K562 (cell line): ENCODE measurements around the gene GLIS1. TPM values are rescaled to one million over a fixed set of nuclear protein-coding genes. Genes with fewer than 3 reads are reported as not detected.

Source experiments
- ATAC-seq: fragments of 200-7000 bp; cut with Tn5 transposase; 3 replicates; pipeline ENCODE4 v1.9.1; 2020; ENCODE audit warnings: moderate library complexity
- BruUV-seq: library from RNA; stranded (reverse); fragments of 400-500 nt; replicated peaks from 2 replicates; lab custom pipeline; 2021; lab: Mats Ljungman, UMichigan
- CTCF ChIA-PET: fragments of 300-600 bp; formaldehyde crosslinking; extraction: SDS; loops from one replicate; lab custom pipeline; 2021; ENCODE audit warnings: low intra/inter-chr PET ratio; lab: Yijun Ruan, JAX
- POLR2A ChIA-PET: fragments of 300-600, 350-650 bp; sonication (Branson Sonifier 250); formaldehyde crosslinking; extraction: SDS; loops from one replicate; lab custom pipeline; 2021; ENCODE audit warnings: antibody characterized with exemption, inconsistent platforms; lab: Yijun Ruan, JAX
- DNase-seq, 4 experiments: peaks; one replicate each; pipeline versions ENCODE4 v3.0.0 to v3.0.0-alpha.2; 2011 to 2018; ENCODE audit warnings: low spot score in 3 of 4, mixed read lengths in 3 of 4; ENCODE audit errors: extremely low read depth in 1 of 4
- FAIRE-seq: peaks from 2 replicates; lab custom pipeline; 2011; peaks lifted over from hg19 to GRCh38; lab: Jason Lieb, UNC
- H2AFZ ChIP-seq: 2 replicates; pipeline ENCODE4 v1.6.0; 2011; ENCODE audit warnings: low read depth, low read length, control low read depth, inconsistent platforms
- H3K27ac ChIP-seq: fragments of 200-600 bp; 3 replicates; pipeline ENCODE4 v1.8.0; 2011; ENCODE audit warnings: low read depth, mild to moderate bottlenecking, control low read depth, inconsistent platforms, low read length, moderate library complexity, mixed read lengths; ENCODE audit errors: extremely low read depth
- H3K27me3 ChIP-seq, 2 experiments: fragments of 300-600 bp in 1 of 2; 2 replicates in 1 of 2; 3 replicates in 1 of 2; pipeline versions ENCODE4 v1.6.0 to v1.8.0; 2011; ENCODE audit warnings: inconsistent platforms in 2 of 2, low read length in 2 of 2, mild to moderate bottlenecking in 1 of 2, mixed read lengths in 1 of 2, moderate library complexity in 1 of 2; ENCODE audit not compliant: control insufficient read depth in 2 of 2, insufficient read depth in 2 of 2
- H3K36me3 ChIP-seq: fragments of 300-600 bp; 3 replicates; pipeline ENCODE4 v1.8.0; 2011; ENCODE audit warnings: mild to moderate bottlenecking, low read length, inconsistent platforms; ENCODE audit not compliant: control insufficient read depth, insufficient read depth
- H3K4me1 ChIP-seq, 2 experiments: fragments of 200-600 bp in 1 of 2; replicated peaks in 1 of 2; 2 replicates in 1 of 2; 3 replicates in 1 of 2; pipeline versions ENCODE4 v1.5.1 to v1.8.0; 2011; ENCODE audit warnings: inconsistent platforms in 2 of 2, low read length in 2 of 2, mild to moderate bottlenecking in 1 of 2, mixed read lengths in 1 of 2, moderate library complexity in 1 of 2; ENCODE audit not compliant: control insufficient read depth in 2 of 2, insufficient read depth in 2 of 2
- H3K4me2 ChIP-seq: 2 replicates; pipeline ENCODE4 v1.6.1; 2011; ENCODE audit warnings: low read length, control low read depth, inconsistent platforms, mixed read lengths; ENCODE audit not compliant: insufficient read depth
- H3K4me3 ChIP-seq: fragments of 200-600 bp; sonication (generic), shearing (Covaris generic); 2 replicates; pipeline ENCODE4 v1.5.1; 2016; ENCODE audit warnings: control low read depth, inconsistent platforms
- H3K79me2 ChIP-seq: fragments of 200-600 bp; 3 replicates; pipeline ENCODE4 v1.8.0; 2011; ENCODE audit warnings: low read length, inconsistent platforms; ENCODE audit not compliant: control insufficient read depth, insufficient read depth
- H3K9ac ChIP-seq, 2 experiments: 2 replicates each; pipeline versions ENCODE4 v1.6.0 to v1.6.1; 2011; ENCODE audit warnings: low read depth in 2 of 2, low read length in 2 of 2, control low read depth in 1 of 2, inconsistent platforms in 1 of 2, mild to moderate bottlenecking in 1 of 2, mixed read lengths in 1 of 2; ENCODE audit not compliant: insufficient read depth in 1 of 2
- H3K9me1 ChIP-seq: one replicate; pipeline ENCODE4 v1.6.0; 2011; ENCODE audit warnings: inconsistent platforms, mild to moderate bottlenecking, low read length, moderate library complexity; ENCODE audit not compliant: control insufficient read depth, insufficient read depth
- H3K9me3 ChIP-seq: replicated peaks from 2 replicates; pipeline ENCODE4 v1.5.1; 2011; ENCODE audit warnings: low read depth, low read length, inconsistent platforms; ENCODE audit not compliant: control insufficient read depth, insufficient read depth
- H4K20me1 ChIP-seq: replicated peaks from 2 replicates; pipeline ENCODE4 v1.6.1; 2011; ENCODE audit warnings: low read length, inconsistent platforms, mixed read lengths; ENCODE audit not compliant: control insufficient read depth, insufficient read depth
- EHMT2 ChIP-seq: fragments of 450-650 bp; IDR thresholded peaks from 2 replicates; pipeline ENCODE4 v1.6.1; 2018; ENCODE audit warnings: antibody characterized with exemption
- GATA2 ChIP-seq: sonication (generic); formaldehyde crosslinking; IDR thresholded peaks from 2 replicates; pipeline ENCODE4 v1.4.0; 2020; ENCODE audit warnings: mild to moderate bottlenecking, missing genetic modification reagents
- JUNB ChIP-seq: fragments of 450-650 bp; formaldehyde crosslinking; conservative IDR thresholded peaks from 2 replicates; pipeline ENCODE4 v1.4.0; 2020; ENCODE audit warnings: mild to moderate bottlenecking
- KDM4B ChIP-seq, 2 experiments: fragments of 450-650 bp in 1 of 2; sonication (generic) in 1 of 2; IDR thresholded peaks; 2 replicates each; pipeline ENCODE4 v1.6.1; 2016 to 2017; ENCODE audit warnings: borderline replicate concordance in 2 of 2, antibody characterized with exemption in 1 of 2, low read depth in 1 of 2, mild to moderate bottlenecking in 1 of 2
- MCM3 ChIP-seq: fragments of 450-650 bp; IDR thresholded peaks from 2 replicates; pipeline ENCODE4 v1.6.1; 2016
- PHTF2 ChIP-seq: fragments of 250-450 bp; sonication (Bioruptor Pico); IDR thresholded peaks from 2 replicates; pipeline ENCODE4 v1.5.0; 2021; ENCODE audit warnings: mild to moderate bottlenecking
- TBL1XR1 ChIP-seq, 2 experiments: IDR thresholded peaks; 2 replicates each; pipeline ENCODE4 v1.6.1; 2012; ENCODE audit warnings: improper control_type of control experiment in 2 of 2, low read length in 2 of 2, mild to moderate bottlenecking in 1 of 2
- ZBTB34 ChIP-seq: fragments of 250-450 bp; sonication (Bioruptor Pico); IDR thresholded peaks from 2 replicates; pipeline ENCODE4 v1.8.0; 2021; ENCODE audit warnings: mild to moderate bottlenecking, moderate library complexity
- ZFX ChIP-seq: sonication (generic); formaldehyde crosslinking; IDR thresholded peaks from 2 replicates; pipeline ENCODE4 v1.8.0; 2022; ENCODE audit warnings: mild to moderate bottlenecking, missing genetic modification reagents, moderate library complexity
- WGBS: fragments of 100-300 bp; shearing (Covaris generic); methylation state at CpG from one replicate; pipeline ENCODE4 v1.1.6; 2016; ENCODE audit warnings: low coverage, mixed read lengths; ENCODE audit not compliant: insufficient coverage; ENCODE audit errors: missing lambda C conversion rate; 5-methylcytosine and 5-hydroxymethylcytosine counted together
- in situ Hi-C: fragments of 300-500 bp; cut with MboI; formaldehyde crosslinking; loops from 4 replicates; pipeline ENCODE4 v1.15.0; 2018; ENCODE audit warnings: inconsistent platforms, mixed read lengths
- intact Hi-C: fragments of 100-400 bp; cut with micrococcal nuclease; formaldehyde crosslinking; loops from 2 replicates; pipeline ENCODE4 v1.14.2; 2022
- polyA plus RNA-seq, 8 experiments: library from polyadenylated mRNA; depleted of rRNA in 4 of 8; stranded (reverse) in 5 of 8; unstranded in 3 of 8; fragments of >200 nt; fragmentation: Nextera tagmentation in 2 of 8; fragmentation: Illumina TruSeq in 1 of 8; extraction: Ambion mirVana in 2 of 8; extraction: Trizol in 1 of 8; gene quantifications; 2 replicates each; pipeline versions ENCODE4 v1.2.1 to v1.2.3, GENCODE V29; 2011 to 2014; ENCODE audit warnings: inconsistent platforms in 1 of 8, missing spikeins in 1 of 8
- total RNA-seq, 7 experiments: library from RNA; depleted of rRNA in 6 of 7; stranded (reverse); fragments of >200 nt in 6 of 7; fragmentation: Illumina TruSeq in 2 of 7; extraction: Trizol in 2 of 7; gene quantifications; 2 replicates each; pipeline versions ENCODE4 v1.2.1 to v1.2.3, GENCODE V29; 2011 to 2021; ENCODE audit warnings: low replicate concordance in 1 of 7

The GLIS1 gene
- total and polyA plus RNA-seq, 9 of the 15 experiments (the other 6 are each of a cell fraction or from before 2014, with no cell fraction given), result not detected

- no peak overlapping the region for H3K27ac ChIP-seq
- no peaks in the 10 kb centered on the region for H3K36me3 ChIP-seq
- ChIA-PET CTCF (no interaction called here), POLR2A (no interaction called here)
- no peak overlapping the region for H3K4me2 ChIP-seq
- TF ChIP-seq ZBTB34 (CRISPR knock-in tag), result no peak
- TF ChIP-seq PHTF2 (CRISPR knock-in tag), result no peak
- TF ChIP-seq JUNB (CRISPR knock-in tag), result no peak
- no peak for TF ChIP-seq KDM4B (IDR thresholded peaks at IDR 0.05; ENCODE audit: borderline replicate concordance in 2 of 2, low read depth in 1 of 2)
- no peak for TF ChIP-seq TBL1XR1 (IDR thresholded peaks at IDR 0.05; ENCODE audit: low read length in 2 of 2)
- TF ChIP-seq EHMT2, result no peak
- no peak for TF ChIP-seq MCM3
- TF ChIP-seq GATA2 (CRISPR knock-in tag), result no peak
- peak; percentile 33; the same call in 1 of the 2 replicates for TF ChIP-seq ZFX
- intact Hi-C loops, result no loop called here
- ATAC-seq (no peak), DNase-seq (no peak), FAIRE-seq (no peak)
- in situ Hi-C loops, result no loop called here
- H4K20me1 ChIP-seq, result peaks cover 8% of the 10 kb centered on the region
- no peak overlapping the region for H2AFZ ChIP-seq
- WGBS, result 3% methylated on average over 13 of the region's 13 CpGs
- H3K9me3 ChIP-seq, result no peaks in the 10 kb centered on the region
- H3K27me3 ChIP-seq, result peaks cover 50 to 84% of the 10 kb centered on the region in 2 experiments
- no peak overlapping the region for H3K9ac ChIP-seq
- peaks cover 4% of the 10 kb centered on the region for H3K9me1 ChIP-seq
- no peaks in the 10 kb centered on the region for H3K79me2 ChIP-seq
- no TSS peak for BruUV-seq
- H3K4me3 ChIP-seq, result no peak overlapping the region
- H3K4me1 ChIP-seq, result peaks cover 0 to 25% of the 10 kb centered on the region in 2 experiments; a peak in 1 of 5 replicates
These were observed 233.1 kb downstream of the GLIS1 start for GRCh38 chr1:53505891-53506290.
